ENCODE data around the gene KIF21B. TPM values are rescaled to one million over a fixed set of nuclear protein-coding genes. Genes with fewer than 3 reads are reported as not detected.

KIF21B gene
- total and polyA plus RNA-seq, 2 of the 8 experiments (the other 6 are each of a cell fraction or from before 2014, with no cell fraction given), result 10.8 to 26.5 TPM

DNA sequence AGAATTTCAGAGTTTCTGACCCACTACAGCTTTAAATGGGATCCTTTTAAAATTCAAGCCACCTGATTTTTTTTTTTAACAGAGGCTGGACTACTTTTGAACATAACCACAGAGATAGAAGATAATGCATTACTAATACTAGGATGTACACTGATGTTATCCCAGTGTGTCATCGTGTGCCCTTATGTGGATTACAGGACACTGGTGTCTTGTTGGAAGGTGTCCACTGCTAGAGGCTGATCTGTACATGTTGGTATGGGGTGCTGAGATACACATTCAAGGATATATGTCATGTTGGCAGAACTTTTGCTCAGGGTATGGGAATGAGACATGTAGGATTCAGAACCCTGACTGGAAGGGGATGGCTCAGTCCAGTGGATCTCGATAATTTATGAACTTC lies 72.5 kb downstream of the KIF21B start (continued):
- TF ChIP-seq, protein P1, sequence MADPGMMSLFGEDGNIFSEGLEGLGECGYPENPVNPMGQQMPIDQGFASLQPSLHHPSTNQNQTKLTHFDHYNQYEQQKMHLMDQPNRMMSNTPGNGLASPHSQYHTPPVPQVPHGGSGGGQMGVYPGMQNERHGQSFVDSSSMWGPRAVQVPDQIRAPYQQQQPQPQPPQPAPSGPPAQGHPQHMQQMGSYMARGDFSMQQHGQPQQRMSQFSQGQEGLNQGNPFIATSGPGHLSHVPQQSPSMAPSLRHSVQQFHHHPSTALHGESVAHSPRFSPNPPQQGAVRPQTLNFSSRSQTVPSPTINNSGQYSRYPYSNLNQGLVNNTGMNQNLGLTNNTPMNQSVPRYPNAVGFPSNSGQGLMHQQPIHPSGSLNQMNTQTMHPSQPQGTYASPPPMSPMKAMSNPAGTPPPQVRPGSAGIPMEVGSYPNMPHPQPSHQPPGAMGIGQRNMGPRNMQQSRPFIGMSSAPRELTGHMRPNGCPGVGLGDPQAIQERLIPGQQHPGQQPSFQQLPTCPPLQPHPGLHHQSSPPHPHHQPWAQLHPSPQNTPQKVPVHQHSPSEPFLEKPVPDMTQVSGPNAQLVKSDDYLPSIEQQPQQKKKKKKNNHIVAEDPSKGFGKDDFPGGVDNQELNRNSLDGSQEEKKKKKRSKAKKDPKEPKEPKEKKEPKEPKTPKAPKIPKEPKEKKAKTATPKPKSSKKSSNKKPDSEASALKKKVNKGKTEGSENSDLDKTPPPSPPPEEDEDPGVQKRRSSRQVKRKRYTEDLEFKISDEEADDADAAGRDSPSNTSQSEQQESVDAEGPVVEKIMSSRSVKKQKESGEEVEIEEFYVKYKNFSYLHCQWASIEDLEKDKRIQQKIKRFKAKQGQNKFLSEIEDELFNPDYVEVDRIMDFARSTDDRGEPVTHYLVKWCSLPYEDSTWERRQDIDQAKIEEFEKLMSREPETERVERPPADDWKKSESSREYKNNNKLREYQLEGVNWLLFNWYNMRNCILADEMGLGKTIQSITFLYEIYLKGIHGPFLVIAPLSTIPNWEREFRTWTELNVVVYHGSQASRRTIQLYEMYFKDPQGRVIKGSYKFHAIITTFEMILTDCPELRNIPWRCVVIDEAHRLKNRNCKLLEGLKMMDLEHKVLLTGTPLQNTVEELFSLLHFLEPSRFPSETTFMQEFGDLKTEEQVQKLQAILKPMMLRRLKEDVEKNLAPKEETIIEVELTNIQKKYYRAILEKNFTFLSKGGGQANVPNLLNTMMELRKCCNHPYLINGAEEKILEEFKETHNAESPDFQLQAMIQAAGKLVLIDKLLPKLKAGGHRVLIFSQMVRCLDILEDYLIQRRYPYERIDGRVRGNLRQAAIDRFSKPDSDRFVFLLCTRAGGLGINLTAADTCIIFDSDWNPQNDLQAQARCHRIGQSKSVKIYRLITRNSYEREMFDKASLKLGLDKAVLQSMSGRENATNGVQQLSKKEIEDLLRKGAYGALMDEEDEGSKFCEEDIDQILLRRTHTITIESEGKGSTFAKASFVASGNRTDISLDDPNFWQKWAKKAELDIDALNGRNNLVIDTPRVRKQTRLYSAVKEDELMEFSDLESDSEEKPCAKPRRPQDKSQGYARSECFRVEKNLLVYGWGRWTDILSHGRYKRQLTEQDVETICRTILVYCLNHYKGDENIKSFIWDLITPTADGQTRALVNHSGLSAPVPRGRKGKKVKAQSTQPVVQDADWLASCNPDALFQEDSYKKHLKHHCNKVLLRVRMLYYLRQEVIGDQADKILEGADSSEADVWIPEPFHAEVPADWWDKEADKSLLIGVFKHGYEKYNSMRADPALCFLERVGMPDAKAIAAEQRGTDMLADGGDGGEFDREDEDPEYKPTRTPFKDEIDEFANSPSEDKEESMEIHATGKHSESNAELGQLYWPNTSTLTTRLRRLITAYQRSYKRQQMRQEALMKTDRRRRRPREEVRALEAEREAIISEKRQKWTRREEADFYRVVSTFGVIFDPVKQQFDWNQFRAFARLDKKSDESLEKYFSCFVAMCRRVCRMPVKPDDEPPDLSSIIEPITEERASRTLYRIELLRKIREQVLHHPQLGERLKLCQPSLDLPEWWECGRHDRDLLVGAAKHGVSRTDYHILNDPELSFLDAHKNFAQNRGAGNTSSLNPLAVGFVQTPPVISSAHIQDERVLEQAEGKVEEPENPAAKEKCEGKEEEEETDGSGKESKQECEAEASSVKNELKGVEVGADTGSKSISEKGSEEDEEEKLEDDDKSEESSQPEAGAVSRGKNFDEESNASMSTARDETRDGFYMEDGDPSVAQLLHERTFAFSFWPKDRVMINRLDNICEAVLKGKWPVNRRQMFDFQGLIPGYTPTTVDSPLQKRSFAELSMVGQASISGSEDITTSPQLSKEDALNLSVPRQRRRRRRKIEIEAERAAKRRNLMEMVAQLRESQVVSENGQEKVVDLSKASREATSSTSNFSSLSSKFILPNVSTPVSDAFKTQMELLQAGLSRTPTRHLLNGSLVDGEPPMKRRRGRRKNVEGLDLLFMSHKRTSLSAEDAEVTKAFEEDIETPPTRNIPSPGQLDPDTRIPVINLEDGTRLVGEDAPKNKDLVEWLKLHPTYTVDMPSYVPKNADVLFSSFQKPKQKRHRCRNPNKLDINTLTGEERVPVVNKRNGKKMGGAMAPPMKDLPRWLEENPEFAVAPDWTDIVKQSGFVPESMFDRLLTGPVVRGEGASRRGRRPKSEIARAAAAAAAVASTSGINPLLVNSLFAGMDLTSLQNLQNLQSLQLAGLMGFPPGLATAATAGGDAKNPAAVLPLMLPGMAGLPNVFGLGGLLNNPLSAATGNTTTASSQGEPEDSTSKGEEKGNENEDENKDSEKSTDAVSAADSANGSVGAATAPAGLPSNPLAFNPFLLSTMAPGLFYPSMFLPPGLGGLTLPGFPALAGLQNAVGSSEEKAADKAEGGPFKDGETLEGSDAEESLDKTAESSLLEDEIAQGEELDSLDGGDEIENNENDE (IDR thresholded peaks at IDR 0.05; ENCODE audit: insufficient replicate concordance, low read length), result no peak
- no peak for TF ChIP-seq EP300 (IDR thresholded peaks at IDR 0.05; ENCODE audit: borderline replicate concordance in 1 of 2, low read depth in 2 of 2, low read length in 2 of 2)
- TF ChIP-seq, protein P2, sequence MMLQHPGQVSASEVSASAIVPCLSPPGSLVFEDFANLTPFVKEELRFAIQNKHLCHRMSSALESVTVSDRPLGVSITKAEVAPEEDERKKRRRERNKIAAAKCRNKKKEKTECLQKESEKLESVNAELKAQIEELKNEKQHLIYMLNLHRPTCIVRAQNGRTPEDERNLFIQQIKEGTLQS (IDR thresholded peaks at IDR 0.05; ENCODE audit: insufficient read depth, low read depth, low read length), result no peak
- TF ChIP-seq GABPA (IDR thresholded peaks at IDR 0.05; ENCODE audit: borderline replicate concordance, insufficient read depth, low read length), result no peak
- TF ChIP-seq SIRT6 (IDR thresholded peaks at IDR 0.05; ENCODE audit: low read length), result no peak
- no peak for TF ChIP-seq RAD21 (IDR thresholded peaks at IDR 0.05 in 1 of 2, conservative IDR thresholded peaks at IDR 0.05 in 1 of 2; ENCODE audit: low read depth in 2 of 2, low read length in 2 of 2)
- TF ChIP-seq BRCA1 (IDR thresholded peaks at IDR 0.05; ENCODE audit: low read depth, low read length), result no peak
